Activated gamma-delta T cell (primary cell): Measurements from ENCODE around the gene ZNF709.
A peak's percentile ranks its signal among the peaks of the same experiment; 100 is the strongest.
"Not testable (repeated sequence)": the region's sequence is repeated elsewhere in the genome, so short reads cannot be mapped to it uniquely, and the experiment has no call there.

Source experiments
- DNase-seq: peaks from one replicate; lab custom pipeline; 2025; lab: John Stamatoyannopoulos, UW
- total RNA-seq, 2 donors: gene quantifications; one replicate each; lab custom pipeline; 2026; lab: John Stamatoyannopoulos, UW

Gene ZNF709
- 1.1 reads per million in 2 donors for total RNA-seq

DNA sequence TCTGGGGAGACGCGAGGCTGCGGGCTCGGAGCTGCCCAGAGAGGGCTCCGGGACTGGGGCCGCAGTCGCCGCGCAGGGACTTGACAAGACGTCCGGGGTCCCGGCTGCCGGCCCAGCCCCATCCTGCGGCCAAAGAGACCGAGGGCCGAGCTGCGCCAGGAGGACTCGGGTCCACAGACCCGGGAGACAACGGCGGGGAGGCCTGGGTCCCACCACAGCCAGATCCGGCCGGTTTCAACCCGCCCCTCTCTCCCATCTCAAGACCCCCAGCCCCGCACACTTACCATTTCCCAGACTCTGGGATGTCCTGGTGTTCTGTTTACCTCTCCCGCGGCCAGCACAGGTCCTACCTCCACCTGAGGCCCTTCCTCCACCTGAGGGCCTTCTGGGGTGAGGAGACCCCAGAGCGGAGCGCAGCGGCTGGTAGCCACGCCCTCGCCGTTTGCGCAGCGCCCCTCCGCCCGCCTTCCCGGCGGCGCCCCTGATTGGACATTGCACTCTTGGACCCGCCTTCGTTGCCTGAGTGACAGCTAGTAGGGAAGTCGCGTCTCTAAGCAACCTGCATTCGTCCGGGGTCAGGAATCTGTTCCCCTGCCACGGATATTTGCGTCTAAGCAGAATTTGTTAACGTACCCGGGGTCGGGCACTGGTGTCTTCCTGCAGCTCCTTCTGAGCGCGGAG, at the start of gene ZNF709:
Gene ZNF709 (minus strand): TSS at position 446 of the 681 bp plus-strand sequence. CDS start 159 bp downstream, at position 287.
- peak; percentile 64 for DNase-seq

GRCh38 chr19:12527034-12527836, 42.6 kb upstream of the ZNF709 start:
- DNase-seq: no peak

DNA sequence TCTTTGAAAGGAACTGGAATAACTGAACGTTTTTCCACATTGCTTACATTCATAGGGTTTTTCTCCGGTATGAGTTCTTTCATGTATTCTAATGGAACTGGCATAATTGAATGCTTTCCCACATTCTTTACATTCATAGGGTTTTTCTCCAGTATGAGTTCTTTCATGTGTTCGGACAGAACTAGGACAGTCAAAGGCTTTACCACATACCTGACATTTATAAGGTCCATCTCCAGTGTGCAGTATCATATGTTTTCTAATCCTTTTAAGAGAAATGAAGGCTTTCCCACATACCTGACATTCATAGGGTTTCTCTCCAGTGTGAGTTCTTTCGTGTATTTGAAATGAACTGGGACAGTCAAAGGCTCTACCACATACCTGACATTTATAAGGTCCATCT, 41.9 kb upstream of the ZNF709 start:
- DNase-seq: no peak

DNA sequence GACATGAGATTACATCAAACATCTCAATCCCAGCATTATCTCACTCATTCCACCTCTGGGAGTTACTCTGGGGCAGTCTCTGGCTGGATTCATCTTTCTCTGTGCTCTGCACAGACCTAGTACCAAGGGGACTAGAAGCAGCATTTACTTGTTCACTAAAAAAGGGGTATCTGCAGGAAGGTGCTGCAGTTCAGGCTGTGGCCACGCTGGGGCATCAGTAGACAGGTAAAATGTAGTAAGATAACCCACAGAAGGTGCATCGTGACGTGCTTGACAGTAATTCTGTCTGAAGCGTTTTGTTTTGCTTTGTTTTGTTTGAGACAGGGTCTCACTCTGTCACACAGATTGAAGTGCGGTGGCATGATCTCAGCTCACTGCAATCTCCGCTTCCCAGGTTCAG, 37.4 kb upstream of the ZNF709 start:
- no peak for DNase-seq

GRCh38 chr19:12513531-12514061, 29.0 kb upstream of the ZNF709 start:
- no peak for DNase-seq

GRCh38 chr19:12497032-12497431, 12.4 kb upstream of the ZNF709 start:
- no peak for DNase-seq

DNA sequence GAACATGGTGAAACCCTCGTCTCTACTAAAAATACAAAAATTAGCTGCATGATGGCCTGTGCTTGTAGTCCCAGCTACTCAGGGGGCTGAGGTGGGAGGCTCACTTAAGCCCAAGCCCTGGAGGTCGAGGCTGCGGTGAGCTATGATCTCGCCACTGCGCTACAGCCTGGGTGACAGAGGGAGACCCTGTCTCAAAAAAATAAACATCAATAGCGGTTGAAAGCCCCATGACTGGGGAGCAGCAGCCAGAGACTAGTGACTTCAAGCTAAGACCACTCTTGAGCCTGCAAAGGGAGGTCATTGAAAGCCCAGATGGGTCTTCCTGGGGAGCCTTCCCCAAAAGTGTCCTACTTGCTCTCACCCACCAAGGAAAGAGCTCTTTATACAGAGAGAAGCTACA, 11.9 kb upstream of the ZNF709 start:
- no peak for DNase-seq

- peak; percentile 70 for DNase-seq
These were observed 10.6 kb upstream of the ZNF709 start for GRCh38 chr19:12495002-12495802.

DNA sequence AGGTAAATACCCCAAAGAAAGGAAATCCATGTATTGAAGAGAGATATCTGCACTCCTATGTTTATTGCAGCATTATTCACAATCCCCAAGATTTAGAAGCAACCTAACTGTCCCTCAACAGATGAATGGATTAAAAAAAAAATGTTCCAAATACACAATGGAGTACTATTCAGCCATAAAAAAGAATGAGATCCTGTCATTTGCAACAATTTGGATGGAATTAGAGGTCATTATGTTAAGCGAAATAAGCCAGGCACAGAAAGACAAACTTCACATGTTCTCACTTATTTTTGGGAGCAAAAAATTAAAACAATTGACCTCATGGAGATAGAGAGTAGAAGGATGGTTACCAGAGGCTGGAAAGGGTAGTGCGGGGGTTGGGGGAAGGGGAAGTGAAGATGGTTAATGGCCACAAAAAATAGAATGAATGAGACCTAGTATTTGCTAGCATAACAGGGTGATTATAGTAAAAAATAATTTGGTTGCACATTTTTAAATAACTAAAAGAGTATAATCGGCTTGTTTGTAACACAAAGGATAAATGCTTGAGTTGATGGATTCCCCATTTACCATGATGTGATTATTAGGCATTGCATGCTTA, 9.7 kb upstream of the ZNF709 start:
- DNase-seq: no peak

DNA sequence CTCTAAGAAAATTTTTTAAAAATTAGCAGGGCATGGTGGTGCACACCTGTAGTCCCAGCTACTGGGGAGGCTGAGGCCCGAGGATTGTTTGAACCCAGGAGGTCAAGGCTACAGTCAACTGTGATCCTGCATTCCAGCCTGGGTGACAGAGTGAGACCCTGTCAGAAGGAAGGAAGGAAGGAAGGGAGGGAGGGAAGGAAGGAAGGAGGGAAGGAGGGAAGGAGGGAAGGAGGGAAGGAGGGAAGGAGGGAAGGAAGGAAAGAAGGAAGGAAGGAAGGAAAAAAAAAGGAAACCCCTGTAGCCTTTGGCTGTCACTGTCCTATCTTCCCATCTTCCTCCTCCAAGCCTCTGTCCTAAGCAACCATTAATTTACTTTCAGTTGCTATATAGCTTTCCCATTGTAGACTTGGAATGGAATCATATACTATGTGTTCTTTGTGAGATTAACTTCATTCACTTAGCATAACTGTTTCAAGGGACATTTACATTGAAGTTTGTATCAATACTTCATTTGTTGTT, 1.7 kb upstream of the ZNF709 start:
- not testable (repeated sequence) for DNase-seq

DNA sequence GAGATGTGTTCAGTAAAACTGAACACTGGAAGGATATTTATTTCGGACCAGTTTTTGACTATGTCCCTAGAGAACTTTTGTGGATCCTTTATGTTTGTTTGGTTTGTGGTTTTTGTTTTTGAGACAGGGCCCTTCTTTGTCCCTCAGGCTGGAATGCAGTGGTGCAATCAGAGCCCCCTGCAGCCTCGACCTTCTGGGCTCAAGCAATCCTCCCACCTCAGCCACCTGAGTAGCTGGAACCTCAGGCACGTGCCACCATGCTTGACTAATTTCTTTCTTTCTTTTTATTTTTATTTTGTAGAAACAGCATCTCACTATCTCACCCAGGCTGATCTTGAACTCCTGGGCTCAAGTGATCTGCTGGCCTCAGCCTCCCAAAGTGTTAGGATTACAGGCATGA, 955 bp upstream of the ZNF709 start:
- DNase-seq: no peak

DNA sequence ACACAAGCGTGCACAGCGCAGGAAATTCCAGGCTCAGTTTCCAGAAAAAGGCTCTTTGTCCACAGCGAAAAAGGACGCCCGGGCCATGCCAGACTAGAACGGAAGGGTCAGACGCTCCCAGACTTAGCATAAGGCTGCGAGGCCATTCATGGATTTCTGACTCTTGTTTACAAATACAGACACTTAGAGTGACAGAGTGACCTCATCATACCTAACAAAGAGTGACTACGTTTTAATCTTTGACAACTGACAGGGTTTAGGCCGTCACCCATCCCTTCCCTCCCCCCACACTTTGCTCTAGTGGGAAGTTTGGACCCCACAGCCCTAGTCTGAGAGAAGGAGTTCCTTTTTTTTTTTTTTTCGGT, 418 bp upstream of the ZNF709 start:
- no peak for DNase-seq

DNA sequence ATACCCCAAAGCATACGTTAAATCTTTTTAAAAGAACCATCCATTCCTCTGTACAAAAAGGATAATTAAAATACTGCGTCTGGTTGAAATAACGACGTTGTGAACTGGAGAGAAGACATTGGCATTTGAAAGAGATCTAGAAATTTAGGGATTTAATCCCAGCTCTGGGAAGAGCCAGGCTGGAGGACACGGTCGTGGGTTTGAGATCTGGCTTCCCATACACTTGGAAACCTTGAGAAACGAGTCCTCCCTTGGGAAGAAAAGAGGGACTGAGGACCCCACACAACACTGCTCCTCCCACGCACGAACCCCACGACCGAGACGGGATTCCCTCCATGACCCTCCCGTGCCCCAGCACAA, 625 bp downstream of the ZNF709 start:
- no peak for DNase-seq

DNA sequence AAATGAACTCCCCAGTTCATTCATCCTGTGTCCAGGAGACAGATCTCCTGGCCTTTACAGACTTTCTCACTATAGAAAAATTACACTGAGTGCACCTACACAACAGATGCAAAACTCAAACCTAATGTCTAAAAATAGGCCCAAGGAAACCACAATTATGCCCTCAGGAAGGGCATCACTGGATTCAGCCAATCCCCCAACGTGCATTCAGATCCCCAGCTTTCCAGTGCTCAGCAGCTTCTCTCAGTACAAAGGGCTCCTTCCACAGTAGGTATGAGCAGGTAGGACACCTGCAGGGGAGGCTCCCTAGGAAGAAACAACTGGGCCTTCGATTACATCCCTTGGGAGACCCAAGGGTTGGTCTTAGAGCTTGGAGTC, 2.1 kb downstream of the ZNF709 start:
- DNase-seq: no peak

DNA sequence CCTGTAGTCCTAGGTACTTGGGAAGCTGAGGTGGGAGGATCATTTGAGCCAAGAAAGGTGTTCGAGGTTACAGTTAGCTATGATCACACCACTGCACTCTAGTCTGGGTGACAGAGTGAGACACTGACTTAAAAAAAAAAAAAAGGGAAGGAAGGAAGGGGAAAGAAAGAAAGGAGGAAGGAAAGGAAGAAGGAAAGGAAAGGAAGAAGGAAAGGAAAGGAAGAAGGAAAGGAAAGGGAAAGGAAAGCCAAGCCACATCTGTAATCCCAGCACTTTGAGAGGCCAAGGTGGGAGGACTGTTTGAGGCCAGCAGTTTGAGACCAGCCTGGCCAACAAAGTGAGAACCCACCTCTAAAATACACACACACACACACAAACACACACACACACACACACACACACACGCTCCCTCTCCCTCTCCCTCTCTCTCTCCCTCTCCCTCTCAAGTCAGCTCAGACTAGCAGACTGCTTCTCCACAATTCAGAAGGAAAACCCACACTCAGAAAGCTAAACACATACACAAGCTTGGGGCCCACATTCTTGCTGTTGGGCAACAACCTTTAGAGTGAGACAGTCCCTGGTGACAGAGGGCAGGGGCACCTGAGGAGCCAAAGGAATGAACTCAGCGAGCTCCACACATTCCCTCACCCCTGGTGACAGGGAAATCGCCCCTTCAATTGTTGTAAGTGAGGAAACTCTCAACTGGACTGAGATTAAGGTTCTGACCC, 2.7 kb downstream of the ZNF709 start:
- DNase-seq: no peak

- no peak for DNase-seq
These were observed 6.2 kb downstream of the ZNF709 start for GRCh38 chr19:12478234-12478941.

- not testable (repeated sequence) for DNase-seq
These were observed 17.0 kb downstream of the ZNF709 start for GRCh38 chr19:12467651-12468050.

DNA sequence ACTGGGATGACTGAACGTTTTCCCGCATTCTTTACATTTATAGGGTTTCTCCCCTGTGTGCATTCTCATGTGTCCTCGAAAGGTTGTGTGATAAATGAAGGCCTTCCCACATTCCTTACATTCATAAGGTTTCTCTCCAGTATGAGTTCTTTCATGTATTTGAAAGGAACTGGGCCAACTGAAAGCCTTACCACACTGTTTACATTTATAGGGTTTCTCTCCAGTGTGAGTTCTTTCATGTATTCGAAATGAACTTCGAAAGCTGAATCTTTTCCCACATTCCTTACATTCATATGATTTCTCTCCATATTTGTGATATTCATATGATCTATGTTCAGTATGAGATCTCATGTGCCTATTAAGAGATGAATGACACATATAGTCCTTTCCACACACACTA, 19.4 kb downstream of the ZNF709 start:
- DNase-seq: no peak

GRCh38 chr19:12464769-12465168, 19.8 kb downstream of the ZNF709 start:
- DNase-seq: no peak

DNA sequence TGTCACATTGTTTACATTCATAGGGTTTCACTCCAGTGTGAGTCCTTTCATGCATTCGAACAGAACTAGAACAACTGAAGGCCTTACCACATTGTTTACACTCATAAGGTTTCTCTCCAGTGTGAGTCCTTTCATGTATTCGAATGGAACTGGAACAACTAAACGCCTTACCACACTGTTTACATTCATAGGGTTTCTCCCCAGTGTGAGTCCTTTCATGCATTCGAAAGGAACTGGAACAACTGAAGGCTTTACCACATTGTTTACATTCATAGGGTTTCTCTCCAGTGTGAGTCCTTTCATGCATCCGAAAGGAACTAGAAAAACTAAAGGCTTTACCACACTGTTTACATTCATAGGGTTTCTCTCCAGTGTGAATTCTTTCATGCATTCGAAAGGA, 20.5 kb downstream of the ZNF709 start:
- not testable (repeated sequence) for DNase-seq
